IPS-11a (cell line): ENCODE data around the gene SLC6A18.
"Not testable (repeated sequence)": the region's sequence is repeated elsewhere in the genome, so short reads cannot be mapped to it uniquely, and the experiment has no call there.

Source experiments
- H3K4me3 ChIP-seq: one replicate; pipeline ENCODE4 v1.5.1; 2013; ENCODE audit warnings: low read depth, low read length, control low read depth

SLC6A18 gene

GRCh38 chr5:1270426-1270825 lies 45.2 kb downstream of the SLC6A18 start:
- H3K4me3 ChIP-seq, result no peak overlapping the region

GRCh38 chr5:1270933-1271914 lies 46.0 kb downstream of the SLC6A18 start:
- H3K4me3 ChIP-seq, result no peak overlapping the region

- H3K4me3 ChIP-seq, result no peak overlapping the region
These were observed 47.0 kb downstream of the SLC6A18 start for GRCh38 chr5:1272201-1272600.

GRCh38 chr5:1273745-1274144 lies 48.6 kb downstream of the SLC6A18 start:
- no peak overlapping the region for H3K4me3 ChIP-seq

GRCh38 chr5:1274471-1274870 lies 49.3 kb downstream of the SLC6A18 start:
- no peak overlapping the region for H3K4me3 ChIP-seq

GRCh38 chr5:1275397-1276391 lies 50.5 kb downstream of the SLC6A18 start:
- H3K4me3 ChIP-seq, result not testable (repeated sequence)

GRCh38 chr5:1276930-1277329 lies 51.7 kb downstream of the SLC6A18 start:
- no peak overlapping the region for H3K4me3 ChIP-seq

- H3K4me3 ChIP-seq, result no peak overlapping the region
These were observed 52.1 kb downstream of the SLC6A18 start for GRCh38 chr5:1277331-1277730.

- no peak overlapping the region for H3K4me3 ChIP-seq
These were observed 52.6 kb downstream of the SLC6A18 start for GRCh38 chr5:1277781-1278180.

GRCh38 chr5:1278216-1278615 lies 53.0 kb downstream of the SLC6A18 start:
- no peak overlapping the region for H3K4me3 ChIP-seq

- no peak overlapping the region for H3K4me3 ChIP-seq
These were observed 53.7 kb downstream of the SLC6A18 start for GRCh38 chr5:1278656-1279442.

- no peak overlapping the region for H3K4me3 ChIP-seq
These were observed 54.4 kb downstream of the SLC6A18 start for GRCh38 chr5:1279443-1280151.

GRCh38 chr5:1280177-1281037 lies 55.2 kb downstream of the SLC6A18 start:
- H3K4me3 ChIP-seq, result no peak overlapping the region

- H3K4me3 ChIP-seq, result no peak overlapping the region
These were observed 56.1 kb downstream of the SLC6A18 start for GRCh38 chr5:1281038-1281882.

- H3K4me3 ChIP-seq, result no peak overlapping the region
These were observed 57.2 kb downstream of the SLC6A18 start for GRCh38 chr5:1282131-1282992.

GRCh38 chr5:1282993-1283728 lies 58.0 kb downstream of the SLC6A18 start:
- H3K4me3 ChIP-seq, result not testable (repeated sequence)

- not testable (repeated sequence) for H3K4me3 ChIP-seq
These were observed 58.5 kb downstream of the SLC6A18 start for GRCh38 chr5:1283729-1284041.
